ENCODE results near the gene MYH6.

The MYH6 gene

GRCh38 chr14:23384364-23385080 is 23.6 kb downstream of the MYH6 start:
- H3K9me3 ChIP-seq (ENCODE audit: control insufficient read depth in 1 of 2, low read length in 2 of 2), result no peaks in the 10 kb centered on the region
- no peak overlapping the region for H3K9ac ChIP-seq (ENCODE audit: low read depth in 1 of 2, low read length in 2 of 2)
- no peaks in the 10 kb centered on the region for H3K36me3 ChIP-seq (ENCODE audit: control insufficient read depth in 1 of 2, insufficient read depth in 2 of 2, low read length in 2 of 2)
- peaks cover 11 to 14% of the 10 kb centered on the region in 2 donors for H3K4me1 ChIP-seq (ENCODE audit: control insufficient read depth in 1 of 2, insufficient read depth in 2 of 2, low read length in 2 of 2)
- H3K4me3 ChIP-seq (ENCODE audit: low read depth in 1 of 2, low read length in 2 of 2), result no peak overlapping the region
- H3K27ac ChIP-seq (ENCODE audit: low read depth, low read length), result no peak overlapping the region
- H3K27me3 ChIP-seq (ENCODE audit: control insufficient read depth in 1 of 2, insufficient read depth in 2 of 2, low read length in 2 of 2), result peaks cover 0 to 4% of the 10 kb centered on the region in 2 donors

DNA sequence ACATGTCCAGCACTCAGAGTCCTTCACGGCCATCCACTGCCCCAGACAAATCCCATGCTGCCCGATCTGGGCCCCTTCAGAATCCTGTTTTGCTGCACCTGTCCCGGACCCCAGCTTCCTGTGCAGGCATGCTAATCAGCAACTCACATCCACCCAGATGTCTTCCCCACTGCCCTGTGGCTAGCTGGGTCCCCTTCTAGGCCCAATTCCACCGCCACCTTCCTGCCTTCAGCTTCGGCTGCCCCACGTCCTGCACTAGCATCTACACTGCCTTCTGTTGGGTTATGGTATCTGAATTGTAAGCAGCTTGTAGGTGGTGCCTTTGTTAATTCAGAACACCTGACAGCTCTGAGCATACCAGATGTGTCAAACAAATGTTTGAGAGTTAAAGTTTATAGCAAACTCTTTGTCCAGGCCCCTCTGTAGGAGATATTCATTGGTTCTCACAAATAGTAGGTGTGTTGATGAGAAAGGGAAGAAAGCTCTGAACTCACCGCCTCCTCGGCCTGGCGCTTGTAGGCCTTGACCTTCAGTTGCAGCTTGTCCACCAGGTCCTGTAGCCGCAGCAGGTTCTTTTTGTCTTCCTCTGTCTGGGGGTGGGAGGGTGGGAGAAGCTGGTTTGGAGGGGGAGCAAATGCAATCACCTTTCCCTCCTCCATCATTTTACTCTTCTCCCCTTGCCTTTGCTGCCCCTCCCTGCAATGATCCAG is 25.2 kb downstream of the MYH6 start:
- Histone ChIP-seq H3K27me3 (ENCODE audit: control insufficient read depth in 1 of 2, insufficient read depth in 2 of 2, low read length in 2 of 2) (no peaks in the 10 kb centered on the region), H3K4me1 (ENCODE audit: control insufficient read depth in 1 of 2, insufficient read depth in 2 of 2, low read length in 2 of 2) (peaks cover 11 to 14% of the 10 kb centered on the region in 2 donors), H3K9ac (ENCODE audit: low read depth in 1 of 2, low read length in 2 of 2) (no peak overlapping the region), H3K36me3 (ENCODE audit: control insufficient read depth in 1 of 2, insufficient read depth in 2 of 2, low read length in 2 of 2) (no peaks in the 10 kb centered on the region), H3K9me3 (ENCODE audit: control insufficient read depth in 1 of 2, low read length in 2 of 2) (no peaks in the 10 kb centered on the region), H3K4me3 (ENCODE audit: low read depth in 1 of 2, low read length in 2 of 2) (no peak overlapping the region), H3K27ac (ENCODE audit: low read depth, low read length) (no peak overlapping the region)

DNA sequence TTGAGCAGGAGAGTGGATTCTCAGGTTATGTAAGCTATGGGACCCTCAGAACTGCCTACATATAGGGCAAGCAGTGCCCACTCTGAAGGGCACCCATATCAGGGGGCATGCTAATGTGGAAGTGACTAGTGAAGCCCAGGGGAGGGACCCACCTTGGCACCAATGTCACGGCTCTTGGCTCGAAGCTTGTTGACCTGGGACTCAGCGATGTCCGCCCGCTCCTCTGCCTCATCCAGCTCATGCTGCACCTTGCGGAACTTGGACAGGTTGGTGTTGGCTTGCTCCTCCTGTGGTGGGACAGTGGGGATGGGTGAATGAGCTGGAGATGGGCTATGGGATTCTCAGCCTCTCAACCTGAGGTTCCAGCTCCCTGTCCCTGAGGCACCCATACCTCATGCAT is 25.8 kb downstream of the MYH6 start:
- H3K27ac ChIP-seq (ENCODE audit: low read depth, low read length), result no peak overlapping the region
- no peaks in the 10 kb centered on the region for H3K36me3 ChIP-seq (ENCODE audit: control insufficient read depth in 1 of 2, insufficient read depth in 2 of 2, low read length in 2 of 2)

GRCh38 chr14:23381871-23382270 is 26.2 kb downstream of the MYH6 start:
- Histone ChIP-seq H3K27me3 (ENCODE audit: control insufficient read depth in 1 of 2, insufficient read depth in 2 of 2, low read length in 2 of 2) (no peaks in the 10 kb centered on the region), H3K9me3 (ENCODE audit: control insufficient read depth in 1 of 2, low read length in 2 of 2) (no peaks in the 10 kb centered on the region), H3K27ac (ENCODE audit: low read depth, low read length) (no peak overlapping the region), H3K4me3 (ENCODE audit: low read depth in 1 of 2, low read length in 2 of 2) (no peak overlapping the region), H3K36me3 (ENCODE audit: control insufficient read depth in 1 of 2, insufficient read depth in 2 of 2, low read length in 2 of 2) (no peaks in the 10 kb centered on the region), H3K4me1 (ENCODE audit: control insufficient read depth in 1 of 2, insufficient read depth in 2 of 2, low read length in 2 of 2) (peaks cover 11 to 14% of the 10 kb centered on the region in 2 donors), H3K9ac (ENCODE audit: low read depth in 1 of 2, low read length in 2 of 2) (no peak overlapping the region)

More for the DNA sequence above, 25.8 kb downstream of the MYH6 start:
- Histone ChIP-seq H3K9ac (ENCODE audit: low read depth in 1 of 2, low read length in 2 of 2) (no peak overlapping the region), H3K4me3 (ENCODE audit: low read depth in 1 of 2, low read length in 2 of 2) (no peak overlapping the region), H3K27me3 (ENCODE audit: control insufficient read depth in 1 of 2, insufficient read depth in 2 of 2, low read length in 2 of 2) (no peaks in the 10 kb centered on the region), H3K9me3 (ENCODE audit: control insufficient read depth in 1 of 2, low read length in 2 of 2) (no peaks in the 10 kb centered on the region), H3K4me1 (ENCODE audit: control insufficient read depth in 1 of 2, insufficient read depth in 2 of 2, low read length in 2 of 2) (peaks cover 11 to 14% of the 10 kb centered on the region in 2 donors)

DNA sequence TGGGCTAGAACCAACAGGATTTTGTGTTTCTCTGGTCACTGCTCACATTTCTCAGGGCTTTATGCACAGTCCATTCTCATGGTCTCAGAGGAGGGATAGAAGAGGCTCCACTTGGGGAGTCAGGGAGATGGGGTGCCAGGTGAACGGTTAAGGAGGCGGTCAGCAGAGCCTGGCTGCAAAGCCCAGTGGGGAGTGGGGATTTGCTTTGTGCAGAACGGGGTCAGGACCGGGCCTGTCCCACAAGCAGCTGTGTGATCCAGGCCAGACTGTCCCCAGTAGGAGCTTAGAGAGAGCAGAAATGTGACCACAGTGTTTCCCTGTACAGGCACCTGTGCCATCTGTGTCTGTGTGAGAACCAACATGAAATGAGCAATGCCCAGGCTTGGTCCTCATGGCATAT is 27.1 kb downstream of the MYH6 start:
- Histone ChIP-seq H3K27me3 (ENCODE audit: control insufficient read depth in 1 of 2, insufficient read depth in 2 of 2, low read length in 2 of 2) (no peaks in the 10 kb centered on the region), H3K36me3 (ENCODE audit: control insufficient read depth in 1 of 2, insufficient read depth in 2 of 2, low read length in 2 of 2) (no peaks in the 10 kb centered on the region), H3K9ac (ENCODE audit: low read depth in 1 of 2, low read length in 2 of 2) (no peak overlapping the region), H3K27ac (ENCODE audit: low read depth, low read length) (no peak overlapping the region), H3K4me1 (ENCODE audit: control insufficient read depth in 1 of 2, insufficient read depth in 2 of 2, low read length in 2 of 2) (peaks cover 11 to 14% of the 10 kb centered on the region in 2 donors), H3K9me3 (ENCODE audit: control insufficient read depth in 1 of 2, low read length in 2 of 2) (no peaks in the 10 kb centered on the region), H3K4me3 (ENCODE audit: low read depth in 1 of 2, low read length in 2 of 2) (no peak overlapping the region)

DNA sequence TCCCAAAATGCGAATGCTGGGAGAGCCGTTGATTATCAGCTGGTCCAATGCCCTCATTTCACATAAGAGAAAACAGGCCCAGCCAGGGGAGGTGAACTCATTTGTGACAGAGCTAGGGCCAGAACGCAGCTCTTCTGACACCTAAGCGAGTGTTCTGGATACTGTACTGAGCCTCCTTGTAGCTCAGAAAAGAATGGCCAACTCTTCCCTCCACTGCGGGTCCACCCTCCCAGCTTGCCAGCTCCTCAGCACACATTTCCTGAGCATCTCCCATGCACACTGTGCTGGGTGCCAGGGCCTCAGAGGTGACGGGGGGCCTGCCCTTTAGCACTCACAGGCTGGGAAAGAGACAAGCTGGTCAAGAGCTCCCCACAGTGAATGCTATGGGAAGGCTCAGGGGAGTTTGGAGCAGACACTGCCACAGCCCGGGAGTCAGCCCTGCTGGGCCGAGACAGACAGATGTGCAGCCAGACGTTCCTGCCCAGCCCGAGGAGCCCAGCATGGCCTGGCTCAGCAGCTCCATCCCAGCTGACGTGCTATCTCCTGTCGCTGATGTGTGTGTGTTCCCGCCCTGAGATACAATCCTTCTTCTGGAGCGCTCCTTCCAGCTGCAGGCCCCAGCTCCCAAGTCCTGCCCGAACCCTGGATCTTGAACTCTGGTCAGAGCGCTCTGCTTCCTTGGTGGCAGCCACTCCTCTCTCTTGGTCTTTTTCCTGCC is 27.7 kb downstream of the MYH6 start:
- H3K4me3 ChIP-seq (ENCODE audit: low read depth in 1 of 2, low read length in 2 of 2), result peak overlapping the region in 1 of 2 donors; percentile 38
- H3K9ac ChIP-seq (ENCODE audit: low read depth in 1 of 2, low read length in 2 of 2), result peak overlapping the region in 1 of 2 donors; percentile 18
- no peaks in the 10 kb centered on the region for H3K27me3 ChIP-seq (ENCODE audit: control insufficient read depth in 1 of 2, insufficient read depth in 2 of 2, low read length in 2 of 2)
- H3K4me1 ChIP-seq (ENCODE audit: control insufficient read depth in 1 of 2, insufficient read depth in 2 of 2, low read length in 2 of 2), result peaks cover 11 to 14% of the 10 kb centered on the region in 2 donors
- H3K36me3 ChIP-seq (ENCODE audit: control insufficient read depth in 1 of 2, insufficient read depth in 2 of 2, low read length in 2 of 2), result no peaks in the 10 kb centered on the region
- H3K9me3 ChIP-seq (ENCODE audit: control insufficient read depth in 1 of 2, low read length in 2 of 2), result no peaks in the 10 kb centered on the region
- no peak overlapping the region for H3K27ac ChIP-seq (ENCODE audit: low read depth, low read length)

DNA sequence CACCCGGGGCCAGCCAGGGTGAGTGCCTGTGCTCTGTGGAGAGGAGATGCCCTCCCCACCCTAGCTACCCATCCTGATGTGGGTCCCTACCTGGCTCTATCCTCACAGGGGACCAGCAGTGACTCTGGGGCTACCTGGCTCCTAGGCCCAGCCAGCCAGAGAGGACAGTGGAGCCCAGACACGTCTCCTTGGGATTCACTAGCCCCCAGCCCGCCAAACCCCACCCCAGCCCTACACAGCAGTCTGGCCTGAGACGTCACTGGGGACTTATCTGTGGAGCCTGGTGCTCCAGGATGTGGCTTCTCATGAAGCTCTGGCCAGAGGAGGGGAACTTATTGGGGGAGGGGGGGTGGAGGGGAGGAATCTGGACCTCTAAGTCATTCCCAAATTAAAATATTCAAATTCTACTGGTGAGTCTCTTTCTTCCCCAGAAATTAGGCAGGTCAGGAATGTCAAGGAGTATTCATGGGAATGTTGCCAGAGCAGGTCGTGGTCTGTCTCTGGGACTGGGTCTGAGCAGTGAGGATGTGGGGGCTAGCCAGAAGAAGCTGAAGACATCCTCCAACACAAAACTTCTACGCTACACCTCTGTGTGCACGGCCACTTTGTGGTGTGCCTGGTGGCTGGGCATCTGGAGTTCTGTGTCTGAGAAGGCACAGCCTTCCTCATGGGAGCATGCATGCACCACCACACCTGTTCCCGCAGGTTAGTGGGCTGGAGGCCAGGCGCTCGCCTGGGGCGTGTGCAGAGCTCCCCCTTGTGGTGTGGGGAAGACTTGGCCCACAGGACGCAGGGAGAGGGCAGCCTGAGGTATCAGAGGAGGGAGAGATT is 28.5 kb downstream of the MYH6 start:
- Histone ChIP-seq H3K27me3 (ENCODE audit: control insufficient read depth in 1 of 2, insufficient read depth in 2 of 2, low read length in 2 of 2) (no peaks in the 10 kb centered on the region), H3K9me3 (ENCODE audit: control insufficient read depth in 1 of 2, low read length in 2 of 2) (no peaks in the 10 kb centered on the region), H3K36me3 (ENCODE audit: control insufficient read depth in 1 of 2, insufficient read depth in 2 of 2, low read length in 2 of 2) (no peaks in the 10 kb centered on the region), H3K4me1 (ENCODE audit: control insufficient read depth in 1 of 2, insufficient read depth in 2 of 2, low read length in 2 of 2) (peaks cover 11 to 14% of the 10 kb centered on the region in 2 donors), H3K9ac (ENCODE audit: low read depth in 1 of 2, low read length in 2 of 2) (no peak overlapping the region), H3K27ac (ENCODE audit: low read depth, low read length) (no peak overlapping the region), H3K4me3 (ENCODE audit: low read depth in 1 of 2, low read length in 2 of 2) (no peak overlapping the region)

- no peaks in the 10 kb centered on the region for H3K9me3 ChIP-seq (ENCODE audit: control insufficient read depth in 1 of 2, low read length in 2 of 2)
- H3K4me3 ChIP-seq (ENCODE audit: low read depth in 1 of 2, low read length in 2 of 2), result no peak overlapping the region
- no peaks in the 10 kb centered on the region for H3K27me3 ChIP-seq (ENCODE audit: control insufficient read depth in 1 of 2, insufficient read depth in 2 of 2, low read length in 2 of 2)
- H3K9ac ChIP-seq (ENCODE audit: low read depth in 1 of 2, low read length in 2 of 2), result no peak overlapping the region
- H3K36me3 ChIP-seq (ENCODE audit: control insufficient read depth in 1 of 2, insufficient read depth in 2 of 2, low read length in 2 of 2), result no peaks in the 10 kb centered on the region
- H3K4me1 ChIP-seq (ENCODE audit: control insufficient read depth in 1 of 2, insufficient read depth in 2 of 2, low read length in 2 of 2), result peaks cover 11 to 14% of the 10 kb centered on the region in 2 donors
- no peak overlapping the region for H3K27ac ChIP-seq (ENCODE audit: low read depth, low read length)
Measured at GRCh38 chr14:23378612-23379220, 29.4 kb downstream of the MYH6 start.
